ENCODE results near the gene ANXA3. TPM values are rescaled to one million over a fixed set of nuclear protein-coding genes. Genes with fewer than 3 reads are reported as not detected.

The ANXA3 gene
- total RNA-seq, 3 donors from 2014 or later, result 37.6 to 170 (median 95.7) TPM

DNA sequence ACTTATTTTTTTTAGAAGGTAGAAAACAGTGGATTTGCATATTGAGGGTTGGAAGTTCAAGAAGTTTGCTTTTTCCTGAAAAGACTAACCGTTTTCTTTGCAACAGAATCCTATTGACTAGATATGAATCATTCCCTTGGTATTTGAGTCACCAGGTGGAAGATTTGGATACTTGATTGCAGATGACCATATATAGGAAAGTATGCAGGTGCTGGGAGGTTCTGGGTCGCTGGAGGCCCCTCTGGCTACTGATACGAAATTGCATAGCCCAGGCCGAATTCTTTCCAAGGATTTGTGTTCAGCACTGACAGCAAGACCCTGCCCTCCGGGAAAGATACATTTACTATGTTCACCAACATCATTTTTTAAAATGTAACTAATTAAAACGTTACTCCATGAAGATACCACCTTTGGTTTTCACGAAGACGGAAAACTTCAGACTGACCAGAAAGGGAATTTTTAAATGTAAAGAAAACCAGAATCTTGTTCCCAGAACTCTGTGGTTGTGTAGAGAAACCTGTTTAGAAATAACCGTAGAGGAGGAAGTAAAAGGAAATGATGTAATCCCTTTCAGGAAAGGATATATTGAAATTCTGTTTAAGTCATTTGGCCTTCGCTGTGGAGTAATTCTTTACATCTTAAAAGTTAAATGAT is 946 bp downstream of the ANXA3 start:
- TF ChIP-seq CTCF (IDR thresholded peaks at IDR 0.05) (no peak), POLR2A (IDR thresholded peaks at IDR 0.05) (no peak), POLR2AphosphoS5 (IDR thresholded peaks at IDR 0.05) (no peak)
- Histone ChIP-seq H3K9me3 (no peaks in the 10 kb centered on the region), H3K4me3 (peak overlapping the region; percentile 48 to 90 (median 68)), H3K27ac (peak overlapping the region; percentile 96), H3K27me3 (no peaks in the 10 kb centered on the region), H3K36me3 (no peaks in the 10 kb centered on the region), H3K4me1 (no peaks in the 10 kb centered on the region)
- DNase-seq (ENCODE audit: low spot score in 2 of 2), result peak in 1 of 2 donors; percentile 85
- intact Hi-C loops (cut with DNase I; ENCODE audit: low total_unique reads), result no loop called here

GRCh38 chr4:78553043-78553396 is 1.4 kb downstream of the ANXA3 start:
- no peaks in the 10 kb centered on the region for H3K36me3 ChIP-seq
- H3K4me3 ChIP-seq, result peak overlapping the region in 2 of 3 donors; percentile 68 to 90
- H3K9me3 ChIP-seq, result no peaks in the 10 kb centered on the region
- H3K27me3 ChIP-seq, result no peaks in the 10 kb centered on the region
- no peaks in the 10 kb centered on the region for H3K4me1 ChIP-seq
- intact Hi-C loops (cut with DNase I; ENCODE audit: low total_unique reads), result no loop called here
- no peak for TF ChIP-seq POLR2A (IDR thresholded peaks at IDR 0.05)
- no peak for TF ChIP-seq POLR2AphosphoS5 (IDR thresholded peaks at IDR 0.05)
- no peak for TF ChIP-seq CTCF (IDR thresholded peaks at IDR 0.05)
- peak overlapping the region; percentile 96 for H3K27ac ChIP-seq
- no peak for DNase-seq (ENCODE audit: low spot score in 2 of 2)

DNA sequence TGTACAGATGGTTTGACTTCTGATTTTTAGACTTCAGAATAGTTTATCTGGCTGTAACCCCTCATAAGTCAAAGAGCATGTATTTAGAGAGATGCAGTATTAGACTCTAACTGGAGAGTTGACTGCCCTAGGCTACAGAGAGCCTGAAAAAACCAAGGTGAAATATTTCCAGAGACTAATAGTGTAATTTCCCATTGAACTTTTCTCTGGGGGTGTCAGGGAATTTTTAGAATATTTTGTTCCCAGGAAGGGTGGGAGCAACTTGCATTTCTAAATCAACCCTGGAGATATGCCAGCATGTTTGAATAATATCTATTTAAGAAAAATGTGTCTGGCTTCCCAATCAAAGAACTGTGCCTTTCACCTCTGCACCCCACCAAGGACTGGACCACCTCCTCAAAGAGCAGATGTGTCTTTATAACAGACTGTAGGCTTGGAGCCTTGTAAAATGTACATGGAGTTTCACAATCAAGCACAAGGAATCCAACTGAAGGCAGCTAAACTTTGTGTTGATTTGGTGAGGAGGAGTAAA is 2.0 kb downstream of the ANXA3 start:
- peak overlapping the region; percentile 22 to 96 for H3K27ac ChIP-seq
- H3K9me3 ChIP-seq, result no peaks in the 10 kb centered on the region
- no peak for DNase-seq (ENCODE audit: low spot score in 2 of 2)
- intact Hi-C loops (cut with DNase I; ENCODE audit: low total_unique reads), result no loop called here
- TF ChIP-seq POLR2A (IDR thresholded peaks at IDR 0.05), result no peak
- no peak for TF ChIP-seq CTCF (IDR thresholded peaks at IDR 0.05)
- TF ChIP-seq POLR2AphosphoS5 (IDR thresholded peaks at IDR 0.05), result no peak
- H3K27me3 ChIP-seq, result no peaks in the 10 kb centered on the region
- peak overlapping the region in 2 of 3 donors; percentile 68 to 90 for H3K4me3 ChIP-seq
- H3K4me1 ChIP-seq, result no peaks in the 10 kb centered on the region
- H3K36me3 ChIP-seq, result no peaks in the 10 kb centered on the region

DNA sequence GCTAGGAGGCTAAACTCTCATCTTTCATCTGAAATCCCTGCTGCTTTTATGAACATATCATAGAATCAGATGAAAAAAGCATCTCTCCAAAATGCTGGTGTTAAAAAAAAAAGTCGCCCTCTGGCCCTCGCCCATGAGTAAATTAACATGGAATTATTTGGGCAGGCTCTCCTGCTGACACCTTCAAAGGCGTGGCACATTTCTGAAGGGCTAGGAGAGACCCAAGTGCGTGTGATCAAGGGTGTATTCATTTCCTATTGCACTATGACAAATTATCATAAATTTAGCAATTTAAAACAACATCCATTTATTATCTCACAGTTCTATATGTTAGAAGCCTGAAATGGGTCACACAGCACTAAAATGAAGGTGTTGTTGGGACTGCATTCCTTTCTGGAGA is 5.1 kb downstream of the ANXA3 start:
- Histone ChIP-seq H3K27ac (peak overlapping the region in 1 of 2 donors; percentile 40), H3K36me3 (no peaks in the 10 kb centered on the region), H3K4me1 (peaks cover 0 to 5% of the 10 kb centered on the region in 2 donors), H3K9me3 (no peaks in the 10 kb centered on the region), H3K27me3 (no peaks in the 10 kb centered on the region), H3K4me3 (no peak overlapping the region)
- intact Hi-C loops (cut with DNase I; ENCODE audit: low total_unique reads), result no loop called here
- no peak for DNase-seq (ENCODE audit: low spot score in 2 of 2)
- no peak for TF ChIP-seq CTCF (IDR thresholded peaks at IDR 0.05)
- TF ChIP-seq POLR2A (IDR thresholded peaks at IDR 0.05), result no peak
- no peak for TF ChIP-seq POLR2AphosphoS5 (IDR thresholded peaks at IDR 0.05)

DNA sequence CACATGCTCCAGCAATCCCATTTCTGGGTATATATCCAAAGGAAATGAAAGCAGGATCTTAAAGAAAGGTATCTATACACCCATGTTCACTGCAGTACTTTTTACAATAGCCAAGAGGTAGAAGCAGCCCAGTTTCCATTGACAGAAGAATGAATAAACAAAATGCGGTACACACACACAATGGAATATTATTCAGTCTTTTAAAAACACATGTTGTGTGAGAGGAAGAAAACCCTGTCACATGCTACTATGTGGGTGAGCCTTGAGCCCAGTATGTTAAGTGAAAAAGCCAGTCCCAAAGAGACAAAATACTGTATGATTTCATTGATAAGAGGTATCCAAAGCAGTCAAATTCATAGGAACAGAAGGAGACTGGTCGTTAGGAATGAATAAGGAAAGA is 6.3 kb downstream of the ANXA3 start:
- no peaks in the 10 kb centered on the region for H3K36me3 ChIP-seq
- TF ChIP-seq CTCF (IDR thresholded peaks at IDR 0.05) (no peak), POLR2AphosphoS5 (IDR thresholded peaks at IDR 0.05) (no peak), POLR2A (IDR thresholded peaks at IDR 0.05) (no peak)
- H3K27ac ChIP-seq, result peak overlapping the region in 1 of 2 donors; percentile 40
- no peak overlapping the region for H3K4me3 ChIP-seq
- peaks cover 0 to 5% of the 10 kb centered on the region in 2 donors for H3K4me1 ChIP-seq
- H3K27me3 ChIP-seq, result no peaks in the 10 kb centered on the region
- H3K9me3 ChIP-seq, result no peaks in the 10 kb centered on the region
- DNase-seq (ENCODE audit: low spot score in 2 of 2), result no peak
- intact Hi-C loops (cut with DNase I; ENCODE audit: low total_unique reads), result no loop called here

Data from breast epithelium (tissue), 4 donors.